ENCODE data around the gene CNTNAP2.

GRCh38 chr7:146214842-146215241 lies 98.2 kb downstream of the CNTNAP2 start:
- TF ChIP-seq, protein P1, sequence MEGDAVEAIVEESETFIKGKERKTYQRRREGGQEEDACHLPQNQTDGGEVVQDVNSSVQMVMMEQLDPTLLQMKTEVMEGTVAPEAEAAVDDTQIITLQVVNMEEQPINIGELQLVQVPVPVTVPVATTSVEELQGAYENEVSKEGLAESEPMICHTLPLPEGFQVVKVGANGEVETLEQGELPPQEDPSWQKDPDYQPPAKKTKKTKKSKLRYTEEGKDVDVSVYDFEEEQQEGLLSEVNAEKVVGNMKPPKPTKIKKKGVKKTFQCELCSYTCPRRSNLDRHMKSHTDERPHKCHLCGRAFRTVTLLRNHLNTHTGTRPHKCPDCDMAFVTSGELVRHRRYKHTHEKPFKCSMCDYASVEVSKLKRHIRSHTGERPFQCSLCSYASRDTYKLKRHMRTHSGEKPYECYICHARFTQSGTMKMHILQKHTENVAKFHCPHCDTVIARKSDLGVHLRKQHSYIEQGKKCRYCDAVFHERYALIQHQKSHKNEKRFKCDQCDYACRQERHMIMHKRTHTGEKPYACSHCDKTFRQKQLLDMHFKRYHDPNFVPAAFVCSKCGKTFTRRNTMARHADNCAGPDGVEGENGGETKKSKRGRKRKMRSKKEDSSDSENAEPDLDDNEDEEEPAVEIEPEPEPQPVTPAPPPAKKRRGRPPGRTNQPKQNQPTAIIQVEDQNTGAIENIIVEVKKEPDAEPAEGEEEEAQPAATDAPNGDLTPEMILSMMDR (IDR thresholded peaks at IDR 0.05), result no peak
- TF ChIP-seq REST (IDR thresholded peaks at IDR 0.05; ENCODE audit: insufficient read depth in 1 of 2, low read depth in 2 of 2, low read length in 1 of 2) (no peak), POLR2AphosphoS5 (IDR thresholded peaks at IDR 0.05; ENCODE audit: low read depth, low read length) (no peak), SIN3A (IDR thresholded peaks at IDR 0.05; ENCODE audit: borderline replicate concordance, insufficient read depth, low read depth, low read length) (no peak), TCF7L2 (IDR thresholded peaks at IDR 0.05; ENCODE audit: low read depth, low read length) (no peak)
